WERI-Rb-1 (cell line): ENCODE measurements around the gene ARL8A.

Experiments used
- DNase-seq: peaks from one replicate; pipeline ENCODE4 v3.0.0-alpha.2; 2020
- H3K27ac ChIP-seq: fragments of 250-450 bp; sonication (Bioruptor Pico); 2 replicates; pipeline ENCODE4 v1.5.1; 2020; ENCODE audit warnings: mild to moderate bottlenecking, moderate library complexity
- H3K27me3 ChIP-seq: fragments of 250-450 bp; sonication (Bioruptor Pico); 2 replicates; pipeline ENCODE4 v1.5.1; 2021; ENCODE audit warnings: mild to moderate bottlenecking, low read depth, moderate library complexity; ENCODE audit not compliant: insufficient read depth, severe bottlenecking
- H3K36me3 ChIP-seq: fragments of 250-450 bp; sonication (Bioruptor Pico); 2 replicates; pipeline ENCODE4 v1.5.1; 2020; ENCODE audit warnings: mild to moderate bottlenecking, moderate library complexity
- H3K4me3 ChIP-seq: 2 replicates; pipeline ENCODE4 v1.5.1; 2011; ENCODE audit warnings: low read depth, mild to moderate bottlenecking, control low read depth, low read length
- H3K9me3 ChIP-seq: fragments of 250-450 bp; sonication (Bioruptor Pico); 2 replicates; pipeline ENCODE4 v1.5.1; 2021; ENCODE audit warnings: mild to moderate bottlenecking, moderate library complexity; ENCODE audit not compliant: severe bottlenecking
- TF ChIP-seq, protein P1 (sequence below): IDR thresholded peaks from 2 replicates; pipeline ENCODE4 v1.5.1; 2011; ENCODE audit warnings: low read depth, mild to moderate bottlenecking, control low read depth, inconsistent platforms, low read length

ARL8A gene

DNA sequence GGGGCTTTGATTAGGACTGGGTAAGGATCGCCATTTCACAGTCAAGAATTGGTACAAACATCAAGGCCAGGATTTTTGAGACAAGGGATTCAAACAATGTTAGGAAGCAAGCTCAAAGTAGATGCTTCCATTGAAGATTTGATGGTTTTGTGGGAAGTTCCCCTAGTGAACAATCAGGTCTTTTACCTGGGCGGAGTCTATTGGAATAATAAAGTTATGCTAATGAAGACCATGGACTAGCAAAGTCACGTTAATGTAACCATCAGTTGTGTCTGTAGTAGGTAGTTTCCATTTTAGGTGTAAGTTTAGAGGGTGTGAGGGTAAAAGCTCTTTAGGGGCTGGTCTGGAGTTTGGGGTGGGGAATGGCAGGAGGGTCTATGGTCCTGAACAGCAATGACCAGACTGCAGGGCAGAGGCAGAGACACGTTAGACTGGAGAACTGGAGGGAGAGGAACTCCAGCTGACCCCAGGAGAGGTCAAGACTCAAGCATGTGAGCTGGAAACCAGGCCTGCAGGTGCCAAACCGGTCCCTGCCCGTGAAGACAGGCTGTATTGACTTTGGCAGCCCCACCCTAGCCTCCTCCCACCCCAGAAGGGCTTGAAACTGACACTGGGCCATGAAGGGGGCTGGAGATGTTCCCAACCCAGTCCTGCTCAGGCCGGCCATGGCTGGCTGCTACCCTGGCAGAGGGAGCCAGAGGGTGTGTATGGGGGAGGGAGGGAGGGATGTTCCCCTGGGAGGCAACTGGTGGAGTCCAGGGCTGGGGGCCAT lies 57.8 kb downstream of the ARL8A start:
- Histone ChIP-seq H3K9me3 (no peaks in the 10 kb centered on the region), H3K27me3 (no peaks in the 10 kb centered on the region), H3K4me3 (no peak overlapping the region), H3K36me3 (no peaks in the 10 kb centered on the region), H3K27ac (peak overlapping the region; percentile 50; the same call in 1 of the 2 replicates)
- TF ChIP-seq, protein P1, sequence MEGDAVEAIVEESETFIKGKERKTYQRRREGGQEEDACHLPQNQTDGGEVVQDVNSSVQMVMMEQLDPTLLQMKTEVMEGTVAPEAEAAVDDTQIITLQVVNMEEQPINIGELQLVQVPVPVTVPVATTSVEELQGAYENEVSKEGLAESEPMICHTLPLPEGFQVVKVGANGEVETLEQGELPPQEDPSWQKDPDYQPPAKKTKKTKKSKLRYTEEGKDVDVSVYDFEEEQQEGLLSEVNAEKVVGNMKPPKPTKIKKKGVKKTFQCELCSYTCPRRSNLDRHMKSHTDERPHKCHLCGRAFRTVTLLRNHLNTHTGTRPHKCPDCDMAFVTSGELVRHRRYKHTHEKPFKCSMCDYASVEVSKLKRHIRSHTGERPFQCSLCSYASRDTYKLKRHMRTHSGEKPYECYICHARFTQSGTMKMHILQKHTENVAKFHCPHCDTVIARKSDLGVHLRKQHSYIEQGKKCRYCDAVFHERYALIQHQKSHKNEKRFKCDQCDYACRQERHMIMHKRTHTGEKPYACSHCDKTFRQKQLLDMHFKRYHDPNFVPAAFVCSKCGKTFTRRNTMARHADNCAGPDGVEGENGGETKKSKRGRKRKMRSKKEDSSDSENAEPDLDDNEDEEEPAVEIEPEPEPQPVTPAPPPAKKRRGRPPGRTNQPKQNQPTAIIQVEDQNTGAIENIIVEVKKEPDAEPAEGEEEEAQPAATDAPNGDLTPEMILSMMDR = no peak
- no peak for DNase-seq

DNA sequence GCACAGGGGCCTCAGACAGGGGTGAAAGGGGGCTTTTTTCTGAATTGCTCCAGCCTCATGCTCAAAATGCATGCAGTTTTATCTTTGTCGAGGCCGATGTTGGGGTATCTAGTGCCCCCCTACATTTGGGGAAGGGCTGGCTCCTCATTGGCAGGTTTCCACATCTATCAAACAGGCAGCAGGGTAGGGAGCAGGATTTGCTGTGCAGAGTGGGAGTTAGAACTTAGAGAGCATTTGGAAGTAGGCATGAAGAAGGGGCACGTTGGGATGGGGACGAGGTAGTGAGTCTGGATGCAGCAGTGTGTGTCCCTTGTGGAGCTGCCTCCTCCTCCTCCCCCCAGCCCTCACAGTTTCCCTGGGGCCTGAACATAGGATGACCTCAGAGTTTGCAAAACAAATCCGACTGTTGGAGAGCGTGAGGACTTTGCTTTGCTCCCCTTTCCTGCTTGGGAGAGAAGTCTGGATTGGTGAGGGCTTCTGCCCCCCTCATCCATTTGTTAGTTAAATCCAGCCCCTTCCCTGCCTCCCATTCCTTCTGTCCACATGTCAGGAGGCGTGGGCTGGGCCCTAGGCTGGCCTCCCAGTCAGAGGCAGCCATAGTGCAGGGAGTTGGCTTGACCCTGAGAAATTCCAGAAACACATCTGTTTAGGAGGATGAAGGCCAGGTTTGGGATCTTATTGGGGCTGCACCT lies 58.7 kb downstream of the ARL8A start:
- Histone ChIP-seq H3K9me3 (no peaks in the 10 kb centered on the region), H3K36me3 (no peaks in the 10 kb centered on the region), H3K27me3 (no peaks in the 10 kb centered on the region), H3K4me3 (no peak overlapping the region), H3K27ac (peak overlapping the region; percentile 50)
- TF ChIP-seq, protein P1 = no peak
- DNase-seq = peak; percentile 58

DNA sequence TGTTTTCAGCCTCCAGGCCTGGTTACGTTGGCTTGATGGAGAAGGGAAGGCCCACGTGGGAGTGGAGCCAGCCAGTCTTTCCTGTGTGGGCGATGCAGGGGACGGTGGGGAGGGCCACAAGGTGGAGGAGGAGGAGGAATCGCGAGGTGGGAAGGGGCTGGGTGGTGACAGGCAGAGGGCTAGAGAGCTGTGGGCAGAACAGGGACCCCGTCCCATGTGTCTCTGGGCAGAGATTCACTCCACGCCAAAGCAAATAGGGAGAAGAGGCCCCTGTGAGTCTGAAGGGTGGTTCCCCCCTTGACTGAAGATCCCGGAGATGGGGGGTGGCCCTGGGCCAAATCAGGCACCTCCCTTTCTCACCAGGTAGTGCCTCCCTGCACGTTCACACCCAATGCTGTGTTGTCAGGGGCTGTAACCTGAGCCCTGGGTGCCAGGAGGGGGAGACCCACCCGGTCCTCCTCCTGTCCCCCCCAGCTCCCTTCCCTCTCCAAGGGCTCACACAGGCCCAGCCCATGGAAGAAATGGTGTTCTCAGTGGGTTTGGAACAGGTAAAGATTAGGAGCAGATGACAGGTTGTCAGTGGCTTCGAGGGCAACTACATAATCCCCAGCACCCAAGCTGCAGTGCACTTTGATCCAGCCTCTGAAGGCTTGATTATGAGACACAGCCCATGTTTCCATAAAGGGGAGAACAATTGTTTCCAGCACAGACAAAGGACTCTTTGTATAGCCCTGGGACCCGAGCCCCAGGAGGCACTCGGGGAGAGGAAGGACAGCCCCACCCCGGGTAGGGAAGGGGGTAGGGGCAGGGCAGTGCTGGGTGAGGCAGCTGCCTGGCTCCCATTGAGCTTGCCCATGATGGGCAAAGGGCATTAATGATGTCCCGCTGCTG lies 59.5 kb downstream of the ARL8A start:
- Histone ChIP-seq H3K27me3 (no peaks in the 10 kb centered on the region), H3K27ac (peak overlapping the region; percentile 50), H3K4me3 (no peak overlapping the region), H3K9me3 (no peaks in the 10 kb centered on the region), H3K36me3 (no peaks in the 10 kb centered on the region)
- TF ChIP-seq, protein P1 = no peak
- peak; percentile 76 for DNase-seq
